Left lobe of liver (tissue), 2 donors: ENCODE measurements around the gene RANGRF. TPM values are rescaled to one million over a fixed set of nuclear protein-coding genes. Genes with fewer than 3 reads are reported as not detected.
A peak's percentile ranks its signal among the peaks of the same experiment; 100 is the strongest.

Experiments used
- ATAC-seq: fragments of 200-7000 bp; cut with Tn5 transposase; one replicate; pipeline ENCODE4 v1.9.1; 2020; ENCODE audit warnings: mild to moderate bottlenecking, moderate library complexity
- DNase-seq: peaks from one replicate; pipeline ENCODE4 v3.0.0-alpha.2; 2020; ENCODE audit warnings: low spot score
- total RNA-seq: library from RNA; stranded (reverse); gene quantifications from one replicate; pipeline ENCODE4 v1.2.1, GENCODE V29; 2021
- donor health status: DM: no; HTN: no; CAD: no; lungs with moderate emphysema.
- donor health status: DM: no; HTN: yes; CAD: no.

Gene RANGRF
- total RNA-seq, 1 donor from 2014 or later, result 6.6 TPM

DNA sequence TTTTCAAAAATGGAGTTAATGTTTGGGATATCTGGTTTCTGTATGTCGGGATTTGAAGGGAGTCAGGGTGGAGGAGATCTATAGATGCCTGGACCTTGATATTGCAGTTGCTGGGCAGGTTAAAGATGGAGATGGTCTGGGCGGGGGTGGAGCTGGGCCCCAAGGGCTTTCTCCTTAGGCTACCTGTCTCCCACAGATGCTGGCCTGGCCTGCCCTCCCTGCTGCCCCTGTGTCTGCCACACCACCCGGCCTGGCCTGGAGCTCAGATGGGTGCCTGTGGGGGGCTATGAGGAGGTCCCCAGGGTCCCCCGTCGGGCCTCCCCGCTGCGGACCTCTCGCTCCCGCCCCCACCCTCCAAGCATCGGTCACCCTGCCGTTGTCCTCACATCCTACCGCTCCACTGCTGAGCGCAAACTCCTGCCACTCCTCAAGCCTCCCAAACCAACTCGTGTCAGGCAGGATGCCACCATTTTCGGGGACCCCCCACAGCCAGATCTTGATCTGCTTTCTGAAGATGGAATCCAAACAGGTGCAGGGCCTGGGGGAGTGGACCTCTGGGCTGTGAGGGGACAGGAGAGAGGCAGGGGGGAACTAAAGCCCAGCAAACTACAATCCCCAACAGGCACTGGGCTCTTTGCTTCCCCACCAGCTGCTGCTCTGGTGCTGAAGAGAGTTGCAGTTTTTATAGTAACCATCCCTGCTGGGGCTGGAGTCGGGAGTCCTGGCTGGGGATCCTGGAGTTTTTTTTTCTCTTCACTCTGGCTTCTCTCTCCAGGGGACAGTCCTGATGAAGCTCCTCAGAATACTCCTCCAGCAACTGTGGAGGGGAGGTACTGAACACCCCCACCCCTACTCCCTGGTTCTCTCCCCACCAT is 24.5 kb downstream of the RANGRF start:
- no peak for DNase-seq
- no peak for ATAC-seq

DNA sequence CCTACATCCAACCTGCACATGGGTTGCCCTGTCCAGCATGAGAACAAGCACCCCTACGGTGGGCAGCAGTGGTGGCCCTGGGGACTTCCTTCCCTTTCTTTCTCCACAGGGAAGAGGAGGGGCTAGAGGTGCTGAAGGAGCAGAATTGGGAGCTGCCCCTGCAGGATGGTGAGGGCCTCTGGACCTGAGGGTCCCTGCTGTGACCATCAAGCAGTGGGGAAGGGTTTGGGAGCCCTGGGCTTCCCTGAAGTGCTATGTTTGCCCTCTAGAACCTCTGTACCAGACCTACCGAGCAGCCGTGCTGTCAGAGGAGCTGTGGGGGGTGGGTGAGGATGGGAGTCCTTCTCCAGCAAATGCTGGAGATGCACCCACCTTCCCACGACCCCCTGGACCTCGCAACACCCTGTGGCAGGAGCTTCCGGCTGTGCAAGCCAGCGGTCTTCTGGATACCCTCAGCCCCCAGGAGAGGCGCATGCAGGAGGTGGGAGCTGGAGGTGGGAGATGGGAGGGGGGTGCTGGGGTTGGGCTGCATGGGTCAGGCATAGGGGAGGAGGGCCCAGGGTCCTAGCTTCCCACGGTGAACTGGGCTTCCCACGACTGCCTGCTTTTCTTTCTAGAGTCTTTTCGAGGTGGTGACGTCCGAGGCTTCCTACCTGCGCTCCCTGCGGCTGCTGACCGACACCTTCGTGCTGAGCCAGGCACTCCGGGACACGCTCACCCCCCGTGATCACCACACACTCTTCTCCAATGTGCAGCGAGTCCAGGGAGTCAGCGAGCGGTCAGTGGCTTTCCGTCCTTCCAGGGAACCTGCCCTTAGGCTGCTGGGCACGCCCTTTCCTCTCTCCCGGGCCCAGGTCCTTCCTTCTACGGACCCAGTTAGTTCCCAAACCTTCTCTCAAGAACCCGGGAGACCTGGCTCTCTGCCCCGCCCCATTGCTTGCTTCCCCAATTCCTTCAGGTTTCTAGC is 26.6 kb downstream of the RANGRF start:
- DNase-seq, result no peak
- peak; percentile 45 for ATAC-seq

DNA sequence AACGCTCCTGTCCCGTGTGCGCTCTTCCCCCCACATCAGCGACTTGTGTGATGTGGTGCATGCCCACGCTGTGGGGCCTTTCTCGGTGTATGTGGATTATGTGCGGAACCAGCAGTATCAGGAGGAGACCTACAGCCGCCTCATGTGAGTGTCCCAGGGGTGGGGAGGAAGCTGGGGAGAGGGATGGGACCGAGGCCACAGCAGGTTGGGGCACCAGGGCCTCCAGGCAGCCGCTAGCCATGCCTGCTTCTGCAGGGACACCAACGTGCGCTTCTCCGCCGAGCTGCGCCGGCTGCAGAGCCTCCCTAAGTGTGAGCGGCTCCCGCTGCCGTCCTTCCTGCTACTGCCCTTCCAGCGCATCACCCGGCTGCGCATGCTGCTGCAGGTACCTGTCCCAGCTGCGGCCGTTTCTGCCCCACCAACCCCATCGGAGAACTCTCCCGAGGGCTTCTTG is 27.3 kb downstream of the RANGRF start:
- DNase-seq (no peak), ATAC-seq (no peak)

DNA sequence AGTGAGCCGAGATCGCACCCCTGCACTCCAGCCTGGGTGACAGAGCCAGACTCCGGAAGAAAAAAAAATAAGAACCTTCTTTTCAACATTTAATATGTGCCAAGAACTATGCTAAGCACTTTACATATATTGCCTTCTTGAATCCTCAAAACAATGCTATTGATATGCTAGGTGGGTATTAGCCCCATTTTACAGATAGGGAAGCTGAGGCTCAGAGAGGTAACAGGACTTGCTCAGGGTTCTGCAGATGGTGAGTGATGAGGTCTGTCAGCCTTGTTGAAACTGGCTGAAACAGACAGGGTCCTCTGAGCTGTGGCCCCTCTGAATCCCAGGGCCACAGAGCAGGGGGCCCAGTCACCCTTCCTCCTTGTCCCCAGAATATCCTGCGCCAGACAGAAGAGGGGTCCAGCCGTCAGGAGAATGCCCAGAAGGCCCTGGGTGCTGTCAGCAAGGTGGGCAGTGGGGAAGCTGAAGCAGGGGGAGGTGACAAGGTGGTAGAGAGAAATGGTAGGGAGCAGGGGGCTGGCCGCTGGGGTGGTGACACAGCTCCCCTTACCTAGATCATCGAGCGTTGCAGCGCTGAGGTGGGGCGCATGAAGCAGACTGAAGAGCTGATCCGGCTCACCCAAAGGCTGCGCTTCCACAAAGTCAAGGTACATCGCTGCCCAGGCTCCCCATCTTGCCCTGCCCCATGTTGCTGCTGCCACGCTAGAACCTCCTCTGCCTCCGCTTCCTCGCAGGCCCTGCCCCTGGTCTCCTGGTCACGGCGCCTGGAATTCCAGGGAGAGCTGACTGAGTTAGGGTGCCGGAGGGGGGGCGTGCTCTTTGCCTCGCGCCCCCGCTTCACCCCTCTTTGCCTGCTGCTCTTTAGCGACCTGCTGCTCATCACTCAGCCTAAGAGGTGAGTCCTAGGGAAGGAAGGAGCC is 29.8 kb downstream of the RANGRF start:
- no peak for DNase-seq
- ATAC-seq, result no peak

DNA sequence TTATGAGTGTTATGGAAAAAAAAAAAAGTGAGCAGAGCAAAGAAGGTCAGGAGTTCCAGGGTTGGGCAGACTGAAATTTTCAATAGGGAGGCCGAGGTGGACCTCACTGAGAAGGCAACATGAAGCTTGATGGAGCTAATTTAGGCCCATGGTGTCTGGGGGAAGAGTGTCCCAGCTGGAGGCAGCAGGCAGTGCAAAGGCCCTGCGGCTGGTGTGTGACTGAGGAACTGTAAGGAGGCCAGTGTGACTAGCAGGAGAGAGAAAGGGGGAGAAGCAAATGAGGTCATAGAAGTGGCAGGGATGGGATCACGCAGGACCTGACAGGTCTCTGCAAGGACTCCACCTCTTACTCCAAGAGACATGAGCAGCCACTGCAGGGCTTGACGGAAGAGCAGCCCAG is 31.8 kb downstream of the RANGRF start:
- ATAC-seq (no peak), DNase-seq (no peak)

DNA sequence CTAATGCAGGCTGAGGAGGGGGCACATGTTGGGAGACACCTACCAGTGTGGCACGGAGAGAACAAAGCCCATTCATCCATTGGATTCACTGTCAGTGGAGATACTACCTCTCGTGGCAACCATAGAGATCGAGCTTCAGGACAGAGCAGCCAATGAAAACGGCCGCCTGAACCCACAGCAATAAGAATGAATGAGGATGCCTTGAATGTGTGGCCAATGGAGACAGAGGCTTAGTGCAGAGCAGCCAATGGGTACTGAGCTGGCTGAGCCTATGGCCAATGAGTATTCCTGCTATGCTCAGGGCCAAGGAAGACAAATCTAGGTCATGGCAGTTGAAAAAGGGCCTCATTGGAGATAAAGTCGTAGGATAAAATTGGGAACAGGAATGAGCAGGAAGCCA is 32.5 kb downstream of the RANGRF start:
- ATAC-seq (no peak), DNase-seq (no peak)

DNA sequence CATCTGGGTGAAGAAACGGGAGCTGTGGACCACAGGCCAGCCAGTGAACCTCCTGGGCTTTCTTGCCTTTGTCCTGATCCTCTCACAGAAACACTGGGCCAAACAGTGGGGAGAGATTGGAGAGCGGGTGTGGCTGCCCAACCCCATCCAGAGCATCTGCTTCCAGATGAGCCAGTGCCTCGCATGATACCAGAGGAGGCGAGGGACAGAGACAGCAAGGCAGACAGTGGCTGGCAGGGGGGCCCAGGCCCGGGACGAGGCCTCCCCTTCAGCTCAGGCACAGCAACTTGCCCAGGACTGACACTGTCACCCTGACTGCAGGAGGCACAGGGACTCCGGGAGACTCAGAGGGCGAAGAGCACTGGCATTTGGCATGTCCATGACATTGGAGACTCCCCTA is 33.6 kb downstream of the RANGRF start:
- DNase-seq, result no peak

DNA sequence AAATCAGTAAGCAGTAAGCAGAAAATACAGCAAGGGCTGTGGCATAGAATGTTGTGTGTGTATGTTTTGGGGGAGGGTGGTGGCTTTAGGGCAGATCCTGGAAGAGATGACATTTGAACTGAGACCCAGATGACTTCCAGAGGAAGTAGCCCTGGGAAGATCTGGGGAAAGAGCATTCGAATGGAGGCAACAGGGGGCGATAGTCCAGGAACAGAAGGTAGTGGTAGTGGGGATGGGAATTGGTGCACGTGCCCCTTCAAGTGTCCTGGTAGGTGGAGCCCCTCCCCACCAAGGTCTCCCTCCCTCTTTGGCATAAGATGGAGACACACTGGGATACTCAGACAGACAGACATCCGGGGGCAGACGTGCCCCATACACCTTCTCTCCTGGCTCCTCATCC is 35.7 kb downstream of the RANGRF start:
- ATAC-seq (no peak), DNase-seq (no peak)

More for the DNA sequence above, 33.6 kb downstream of the RANGRF start:
- no peak for ATAC-seq

DNA sequence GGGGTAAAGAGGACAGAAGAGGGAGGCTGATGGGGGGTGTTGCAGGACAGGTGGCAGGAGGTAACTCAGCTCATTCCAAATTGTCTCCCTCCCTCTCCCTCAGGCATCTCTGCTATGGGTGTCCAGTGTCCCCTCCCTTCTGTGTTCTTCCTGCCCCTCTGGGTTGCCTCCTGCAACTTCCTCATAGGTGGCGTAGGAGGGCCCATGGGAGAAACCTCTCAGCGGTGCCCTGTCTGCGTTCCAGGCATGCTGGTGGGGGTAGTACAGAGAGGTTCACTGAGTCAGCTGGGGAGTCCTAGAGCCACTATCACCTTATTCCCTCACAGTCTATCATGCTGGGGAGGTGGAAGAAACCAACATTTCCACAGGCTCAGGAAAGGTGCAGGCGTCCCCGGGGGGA is 36.5 kb downstream of the RANGRF start:
- ATAC-seq, result peak; percentile 17
- DNase-seq, result no peak

DNA sequence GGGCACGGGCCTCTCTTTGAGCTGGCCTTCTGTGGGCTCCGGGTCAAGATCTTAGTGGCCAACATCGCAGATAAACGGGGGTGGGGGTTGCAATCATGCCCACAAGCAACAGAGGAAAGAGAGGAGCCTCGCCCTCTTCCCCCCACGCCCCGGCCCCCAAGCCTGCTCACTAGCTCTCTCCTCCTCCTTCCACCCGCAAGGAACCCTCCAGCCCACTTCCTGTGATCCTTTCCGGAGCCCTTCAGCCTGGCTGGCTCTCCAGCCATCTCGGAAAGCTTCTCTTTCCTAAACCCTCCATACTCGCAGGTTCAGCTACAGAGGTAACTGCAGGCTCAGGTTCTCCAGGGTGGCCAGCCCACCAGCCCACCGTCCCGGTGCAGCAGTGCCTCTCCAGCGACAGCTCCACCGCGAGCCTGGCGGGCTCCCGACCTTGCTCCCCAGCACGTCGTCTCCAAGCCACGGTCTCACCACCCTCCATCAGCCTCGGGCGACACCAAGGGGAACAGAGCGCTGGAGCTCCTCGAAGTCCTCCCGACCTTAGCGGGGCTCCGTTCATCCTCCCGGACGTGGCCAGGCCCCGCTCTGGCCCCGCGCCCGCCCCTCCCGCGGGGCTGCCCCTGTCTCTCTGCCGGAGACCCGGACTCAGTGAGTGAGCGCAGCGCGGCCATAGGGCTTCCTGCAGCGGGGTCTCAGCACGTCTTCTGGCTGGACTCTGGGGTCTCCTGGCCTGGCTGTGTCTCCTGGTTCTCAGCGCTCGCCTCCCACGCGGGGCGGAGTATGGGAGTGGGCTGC is 38.2 kb downstream of the RANGRF start:
- ATAC-seq, result peak; percentile 66
- DNase-seq, result no peak

DNA sequence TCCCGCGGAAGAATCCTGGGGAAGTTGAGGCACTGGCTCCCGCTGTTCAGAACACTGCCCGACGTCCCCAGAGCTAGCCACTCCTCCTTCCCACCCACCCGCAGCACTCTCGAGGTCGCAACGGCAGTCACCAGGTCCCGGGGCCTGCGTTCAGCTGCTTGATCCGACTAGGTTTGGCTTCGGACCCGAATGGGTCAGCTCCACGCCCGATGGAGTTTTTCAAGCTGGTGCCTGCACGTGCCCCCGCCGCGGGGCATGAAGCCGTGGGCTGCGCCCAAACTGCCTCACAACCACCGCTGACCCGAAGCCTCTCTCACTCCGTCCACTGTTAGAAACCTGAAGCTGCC is 38.8 kb downstream of the RANGRF start:
- ATAC-seq, result peak; percentile 19
- no peak for DNase-seq

DNA sequence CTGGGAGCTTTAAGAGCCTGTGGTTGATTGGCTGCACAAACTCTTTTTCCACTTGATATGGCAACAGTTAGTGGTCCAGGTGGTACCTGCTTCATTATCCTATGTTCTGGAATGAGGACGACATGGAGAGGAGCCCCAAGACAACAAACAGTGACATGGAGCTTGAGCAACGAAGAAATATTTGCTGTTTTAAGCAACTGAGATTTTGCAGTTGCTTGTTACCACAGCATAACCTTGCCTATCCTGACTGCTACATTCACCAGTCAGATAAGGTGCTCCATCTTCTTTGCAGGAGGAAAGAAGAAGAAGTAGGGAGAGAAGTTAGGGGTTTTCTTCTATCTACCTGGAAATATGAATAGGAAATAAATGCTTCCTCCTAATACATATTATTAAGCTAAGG is 43.7 kb downstream of the RANGRF start:
- DNase-seq (no peak), ATAC-seq (no peak)

DNA sequence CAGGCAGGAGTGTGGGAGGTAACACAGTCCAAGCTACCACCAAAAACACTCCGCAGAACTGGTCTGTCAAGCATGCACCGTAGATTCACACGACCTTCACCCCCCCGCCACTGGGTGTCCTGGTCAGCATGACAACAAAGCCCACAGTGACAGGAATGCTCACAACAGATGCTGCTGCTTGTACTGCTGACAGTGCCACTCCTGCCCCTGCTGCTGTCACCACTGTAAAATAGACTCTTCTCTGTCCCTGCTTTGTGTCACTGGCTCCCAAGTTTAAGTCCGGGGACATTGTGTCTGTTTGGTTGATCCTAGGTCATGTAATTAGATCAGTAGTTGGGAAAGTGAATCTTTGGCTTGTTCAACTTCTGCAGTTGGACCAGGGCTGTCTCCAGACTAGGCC is 44.2 kb downstream of the RANGRF start:
- ATAC-seq, result peak; percentile 63
- no peak for DNase-seq

DNA sequence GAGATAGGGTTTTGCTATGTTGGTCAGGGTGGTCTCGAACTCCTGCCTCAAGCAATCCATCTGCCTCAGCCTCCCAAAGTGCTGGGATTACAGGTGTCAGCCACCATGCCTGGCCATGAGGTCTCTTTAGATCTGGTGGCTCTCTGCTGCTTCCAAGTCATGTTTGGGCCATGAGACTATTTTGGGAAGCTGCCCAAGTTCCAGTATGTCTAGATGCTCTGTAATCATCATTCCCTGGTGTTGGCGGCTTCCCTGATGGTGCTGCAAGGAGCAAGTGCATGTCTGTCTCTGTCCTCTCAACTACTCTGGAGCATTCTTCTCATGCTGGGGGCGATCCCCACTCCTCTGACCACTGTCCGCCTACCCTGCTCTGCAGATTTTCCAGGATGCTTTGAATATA is 44.8 kb downstream of the RANGRF start:
- ATAC-seq (no peak), DNase-seq (no peak)

DNA sequence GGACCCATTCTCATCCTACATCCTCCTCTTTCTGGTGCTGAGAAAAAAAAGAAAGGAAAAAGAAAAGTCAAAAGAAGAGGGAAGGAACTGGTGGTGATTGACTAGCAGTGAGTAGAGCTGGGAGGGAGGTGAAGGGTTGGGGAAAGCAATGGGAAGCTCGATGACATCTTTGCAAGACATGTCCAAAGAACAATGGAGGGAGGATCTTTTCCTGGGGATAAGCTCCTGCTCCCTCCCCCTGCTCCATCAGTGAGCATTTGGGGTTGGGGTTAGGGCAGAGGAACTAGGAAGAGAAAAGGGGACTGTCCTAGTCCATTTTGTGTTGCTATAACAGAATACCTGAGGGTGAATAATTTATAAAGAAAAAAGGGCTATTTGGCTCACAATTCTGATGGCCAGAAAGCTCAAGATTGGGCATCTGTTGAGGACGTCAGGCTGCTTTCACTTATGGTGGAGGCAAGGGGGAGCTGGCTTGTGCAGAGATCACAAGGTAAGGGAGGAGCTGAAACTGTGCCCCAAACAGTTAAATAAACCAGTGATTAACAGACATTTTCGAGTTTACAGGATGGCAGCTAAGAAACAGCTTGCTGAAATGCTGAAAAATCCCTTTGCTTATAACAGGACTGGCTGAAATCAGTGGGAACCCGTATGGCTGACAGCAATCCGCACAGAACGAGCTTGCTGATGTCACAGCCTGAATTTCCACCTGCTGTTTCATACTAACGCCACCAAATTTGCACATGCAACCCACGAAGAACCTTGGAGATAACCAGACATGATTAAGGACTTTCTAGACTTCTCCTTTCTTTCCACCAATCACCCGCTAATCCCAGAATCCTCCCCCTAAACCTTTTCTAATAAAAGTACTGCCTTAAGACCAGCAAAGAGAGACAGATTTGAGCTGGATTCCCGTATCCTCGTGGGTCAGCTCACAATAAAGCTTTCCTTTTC is 49.6 kb downstream of the RANGRF start:
- DNase-seq, result no peak
- ATAC-seq, result no peak

DNA sequence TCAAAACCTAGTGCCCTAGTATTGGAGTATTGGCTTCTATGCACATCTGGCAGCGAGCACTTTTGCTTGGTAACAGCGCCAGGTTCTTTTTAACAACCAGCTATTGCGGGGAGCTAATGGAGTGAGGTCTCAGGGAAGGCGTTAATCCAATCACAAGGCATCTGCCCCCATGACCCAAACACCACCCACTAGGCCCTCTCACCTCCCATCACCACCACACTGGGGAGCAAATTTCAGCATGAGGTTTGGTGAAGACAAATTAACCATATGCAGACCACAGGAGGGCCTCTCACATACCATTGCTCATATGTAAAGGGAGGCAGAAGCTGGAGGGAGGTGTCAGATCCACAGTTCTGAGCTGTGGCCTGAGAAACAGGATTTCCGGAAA is 50.3 kb downstream of the RANGRF start:
- ATAC-seq, result no peak

DNA sequence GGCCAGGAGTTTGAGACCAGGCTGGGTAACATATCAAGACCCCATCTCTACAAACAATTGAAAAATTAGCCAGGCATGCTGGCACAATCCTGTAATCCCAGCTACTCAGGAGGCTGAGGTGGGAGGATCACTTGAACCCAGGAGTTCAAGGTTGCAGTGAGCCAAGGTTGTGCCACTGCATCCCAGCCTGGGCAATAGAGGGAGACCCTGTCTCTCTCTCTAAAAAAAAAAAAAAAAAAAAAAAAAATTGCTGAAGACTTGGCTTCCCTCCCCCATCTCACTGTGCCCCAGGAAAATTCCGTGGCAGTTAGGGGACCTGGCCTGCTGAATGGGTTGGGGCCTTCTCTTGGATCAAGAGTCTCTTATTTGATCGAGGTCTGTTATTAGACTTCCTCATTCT is 51.1 kb downstream of the RANGRF start, which contains the start of gene ODF4:
Gene ODF4, plus strand, starts transcription at position 301 of the 400 bp plus-strand sequence. CDS start 212 bp downstream, outside the sequence.
- DNase-seq (no peak), ATAC-seq (no peak)

More for the DNA sequence above, 50.3 kb downstream of the RANGRF start:
- no peak for DNase-seq
